ENCODE results near the gene RAB37. TPM values are rescaled to one million over a fixed set of nuclear protein-coding genes. Genes with fewer than 3 reads are reported as not detected.

Gene RAB37
- total RNA-seq, 1 experiment from 2014 or later, result 2.5 TPM

- no peak overlapping the region for H3T11ph ChIP-seq (ENCODE audit: low read length)
- H3K4me1 ChIP-seq (ENCODE audit: insufficient read depth, low read length), result peaks cover 8% of the 10 kb centered on the region; the same call in 1 of the 2 replicates
- no peak overlapping the region for H4K5ac ChIP-seq (ENCODE audit: insufficient read length, low read depth, low read length)
- H2AFZ ChIP-seq (ENCODE audit: low read length), result no peak overlapping the region
- Mint-ChIP-seq H3K4me1 (peaks cover 30 to 57% of the 10 kb centered on the region in 2 experiments), H3K9me3 (no peaks in the 10 kb centered on the region), H3K27ac (peak overlapping the region in 1 of 3 experiments; percentile 39; a peak in 3 of 7 replicates), H3K4me3 (no peak overlapping the region), H3K27me3 (ENCODE audit: low read depth) (no peaks in the 10 kb centered on the region), H3K36me3 (ENCODE audit: insufficient read depth in 1 of 3, low read depth in 3 of 3) (peaks cover 12 to 29% (median 27%) of the 10 kb centered on the region in 3 experiments; a peak in 6 of 7 replicates)
- no peak overlapping the region for H4K8ac ChIP-seq (replicated peaks; ENCODE audit: insufficient read length, low read depth, low read length)
- WGBS (ENCODE audit: extremely low coverage, insufficient read length, low lambda C conversion rate), result no CpG with 5 or more reads among the region's 4 CpGs
- no peak overlapping the region for H3K9ac ChIP-seq (ENCODE audit: extremely low read depth, insufficient read length, low read length)
- no peak overlapping the region for H2BK12ac ChIP-seq (ENCODE audit: insufficient read length, low read depth, low read length)
- no peaks in the 10 kb centered on the region for H3K9me3 ChIP-seq (ENCODE audit: control insufficient read depth, low read depth, low read length)
- no peak overlapping the region for H3K14ac ChIP-seq (ENCODE audit: insufficient read depth, low read length)
- H4K20me1 ChIP-seq (ENCODE audit: control insufficient read depth, insufficient read depth, insufficient read length), result no peaks in the 10 kb centered on the region
- H3K79me1 ChIP-seq (ENCODE audit: insufficient read depth, low read depth, low read length, poor library complexity, severe bottlenecking), result no peaks in the 10 kb centered on the region
- no peaks in the 10 kb centered on the region; the same call in 1 of the 2 replicates for H3K79me2 ChIP-seq (ENCODE audit: insufficient read depth, low read length)
- no peak overlapping the region for H3K27ac ChIP-seq (ENCODE audit: insufficient read length, low read depth, low read length)
- no peak overlapping the region for H3K4me2 ChIP-seq (ENCODE audit: insufficient read depth, insufficient read length, low read length)
- no peak overlapping the region for H2BK5ac ChIP-seq (ENCODE audit: insufficient read length, low read length)
- H2BK20ac ChIP-seq (ENCODE audit: low read depth, low read length, poor library complexity, severe bottlenecking), result no peak overlapping the region
- DNase-seq, result no peak
- H3K4ac ChIP-seq (ENCODE audit: low read depth, low read length), result no peak overlapping the region
- H3K56ac ChIP-seq (ENCODE audit: insufficient read length, low read depth, low read length), result no peak overlapping the region
- no peaks in the 10 kb centered on the region for H3K27me3 ChIP-seq (ENCODE audit: insufficient read depth, low read length)
- no peak overlapping the region for H2BK15ac ChIP-seq (ENCODE audit: low read depth, low read length)
- no peak for TF ChIP-seq CTCF (conservative IDR thresholded peaks at IDR 0.05)
- H3K23ac ChIP-seq (ENCODE audit: insufficient read length, low read depth, low read length), result no peak overlapping the region
- no peak overlapping the region for H3K18ac ChIP-seq (ENCODE audit: insufficient read length, low read depth, low read length)
- H2AK5ac ChIP-seq (ENCODE audit: insufficient read length, low read length), result no peak overlapping the region
- H3K23me2 ChIP-seq (ENCODE audit: insufficient read length, low read depth, low read length, poor library complexity, severe bottlenecking), result no peaks in the 10 kb centered on the region
- no peak overlapping the region for H4K91ac ChIP-seq (ENCODE audit: insufficient read length, low read depth, low read length)
- no peak overlapping the region for H2BK120ac ChIP-seq (ENCODE audit: low read depth, low read length, poor library complexity, severe bottlenecking)
Measured at GRCh38 chr17:74764751-74765286, 27.8 kb downstream of the RAB37 start.

All from H9 (cell line).